Endothelial cell of umbilical vein (primary cell): Measurements from ENCODE around the gene C12orf60.

Source experiments
- CTCF ChIP-seq, 2 donors: IDR thresholded peaks; 1 replicate in 1 of 2; 2 replicates in 1 of 2; pipeline ENCODE4 v1.5.1; 2011; ENCODE audit warnings: low read length in 2 of 2, mild to moderate bottlenecking in 2 of 2, moderate library complexity in 2 of 2, control low read depth in 1 of 2, inconsistent platforms in 1 of 2, low read depth in 1 of 2; ENCODE audit not compliant: insufficient read depth in 1 of 2; ENCODE audit errors: extremely low read depth in 1 of 2
- EZH2 ChIP-seq: IDR thresholded peaks from 2 replicates; pipeline ENCODE4 v1.6.1; 2012; ENCODE audit warnings: borderline replicate concordance, low read depth, mild to moderate bottlenecking, moderate library complexity, low read length, inconsistent platforms; ENCODE audit not compliant: severe bottlenecking
- FOS ChIP-seq: IDR thresholded peaks from 2 replicates; pipeline ENCODE4 v1.6.1; 2011; ENCODE audit warnings: mild to moderate bottlenecking, low read length, moderate library complexity, borderline replicate concordance; ENCODE audit not compliant: insufficient read depth
- JUN ChIP-seq: IDR thresholded peaks from 2 replicates; pipeline ENCODE4 v1.6.1; 2011; ENCODE audit warnings: borderline replicate concordance, low read depth; ENCODE audit not compliant: insufficient read length, insufficient read depth
- MAX ChIP-seq: IDR thresholded peaks from 2 replicates; pipeline ENCODE4 v1.6.1; 2011; ENCODE audit not compliant: insufficient read depth, insufficient read length
- MYC ChIP-seq: IDR thresholded peaks from one replicate; pipeline ENCODE4 v1.6.1; 2011; ENCODE audit warnings: mild to moderate bottlenecking, low read depth, low read length
- POLR2A ChIP-seq: IDR thresholded peaks from 2 replicates; pipeline ENCODE4 v1.6.1; 2012; ENCODE audit warnings: low read depth, mild to moderate bottlenecking, control low read depth, low read length
- POLR2AphosphoS5 ChIP-seq: IDR thresholded peaks from 2 replicates; pipeline ENCODE4 v1.6.1; 2012; ENCODE audit warnings: low read depth, mild to moderate bottlenecking, control low read depth, low read length, moderate library complexity; ENCODE audit not compliant: insufficient read depth

DNA sequence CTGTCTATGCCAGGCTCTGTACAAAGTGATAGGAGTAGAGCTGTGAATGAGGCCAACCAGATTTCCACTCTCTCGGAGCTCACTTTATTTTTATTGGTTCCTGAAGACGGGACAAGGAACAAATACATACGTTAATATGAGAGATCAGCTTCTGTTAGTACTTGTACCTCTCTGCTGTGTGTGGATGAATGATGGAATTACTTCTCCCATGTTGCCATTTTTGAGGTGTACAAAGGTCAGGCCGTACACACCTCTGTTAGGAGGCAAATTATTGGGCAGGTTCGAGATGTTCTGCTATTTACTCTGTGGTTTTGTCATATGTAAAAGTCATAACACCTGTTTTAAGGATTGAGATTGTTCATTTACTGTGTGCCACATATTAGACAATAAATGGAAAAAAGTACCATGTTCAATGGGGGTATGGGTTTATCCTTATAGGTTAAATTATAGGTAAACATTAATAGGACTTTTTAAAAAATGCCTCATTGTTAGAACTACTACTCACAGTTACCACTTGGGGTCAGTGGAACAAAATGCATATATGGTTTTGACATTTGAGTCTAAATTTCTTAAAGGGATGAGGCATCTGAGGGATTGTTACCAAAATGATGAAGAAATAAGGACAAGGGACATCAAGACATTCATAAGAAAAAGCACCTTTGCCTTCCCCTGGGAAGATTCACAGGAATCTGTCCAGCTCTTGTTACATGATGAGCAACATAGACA, 27.1 kb upstream of the C12orf60 start:
- TF ChIP-seq EZH2, result no peak
- no peak for TF ChIP-seq CTCF (IDR thresholded peaks at IDR 0.05; ENCODE audit: extremely low read depth in 1 of 2, insufficient read depth in 1 of 2, low read depth in 1 of 2, low read length in 2 of 2)
- no peak for TF ChIP-seq MAX
- no peak for TF ChIP-seq POLR2AphosphoS5
- no peak for TF ChIP-seq POLR2A
- no peak for TF ChIP-seq MYC
- TF ChIP-seq FOS, result no peak
- TF ChIP-seq JUN, result no peak
